Measurements from ENCODE around the gene STAT1.

Gene STAT1

GRCh38 chr2:190959911-190960788 lies 53.8 kb downstream of the STAT1 start:
- no peak for DNase-seq (ENCODE audit: low spot score)

DNA sequence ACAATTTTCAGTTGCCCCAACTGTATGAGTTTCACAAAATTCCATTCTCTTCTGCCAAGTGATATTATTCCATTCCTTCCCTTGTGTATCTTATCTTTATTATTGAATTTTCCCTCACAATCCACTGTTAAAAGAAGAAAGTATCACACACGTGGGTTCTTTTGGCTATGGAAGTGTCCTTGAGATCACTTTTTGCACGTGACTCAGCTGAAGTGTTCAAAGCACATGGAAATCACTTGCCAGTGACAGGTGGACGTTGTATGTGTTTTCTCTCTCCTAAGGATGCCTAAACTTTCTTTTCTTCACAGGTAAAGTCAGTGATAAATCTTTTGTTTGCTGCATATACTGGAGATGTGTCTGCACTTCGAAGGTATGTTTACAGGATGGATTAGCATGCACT lies 60.7 kb downstream of the STAT1 start:
- DNase-seq (ENCODE audit: low spot score): no peak

- no peak for DNase-seq (ENCODE audit: low spot score)
Measured at GRCh38 chr2:190950566-190950991, 63.4 kb downstream of the STAT1 start.

DNA sequence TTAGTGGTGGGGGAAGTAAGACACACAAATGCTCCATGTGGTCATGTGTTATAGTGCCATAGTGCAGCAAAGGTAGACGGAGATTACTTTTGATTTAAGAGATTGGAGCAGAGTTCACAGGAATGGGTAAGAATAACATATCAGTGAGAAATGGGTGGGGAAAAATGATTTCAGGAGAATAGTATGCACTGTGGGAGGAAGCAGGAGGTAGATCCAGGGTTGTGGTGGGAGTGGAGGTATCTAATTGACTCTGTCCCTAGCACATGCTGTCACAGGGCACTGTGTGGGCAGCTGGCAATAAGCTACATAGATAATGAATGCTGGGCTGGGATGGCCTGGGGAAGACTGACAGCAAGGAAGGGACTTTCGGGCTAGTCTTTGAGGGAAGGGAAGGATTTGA lies 65.3 kb downstream of the STAT1 start:
- DNase-seq (ENCODE audit: low spot score): peak; percentile 28

DNA sequence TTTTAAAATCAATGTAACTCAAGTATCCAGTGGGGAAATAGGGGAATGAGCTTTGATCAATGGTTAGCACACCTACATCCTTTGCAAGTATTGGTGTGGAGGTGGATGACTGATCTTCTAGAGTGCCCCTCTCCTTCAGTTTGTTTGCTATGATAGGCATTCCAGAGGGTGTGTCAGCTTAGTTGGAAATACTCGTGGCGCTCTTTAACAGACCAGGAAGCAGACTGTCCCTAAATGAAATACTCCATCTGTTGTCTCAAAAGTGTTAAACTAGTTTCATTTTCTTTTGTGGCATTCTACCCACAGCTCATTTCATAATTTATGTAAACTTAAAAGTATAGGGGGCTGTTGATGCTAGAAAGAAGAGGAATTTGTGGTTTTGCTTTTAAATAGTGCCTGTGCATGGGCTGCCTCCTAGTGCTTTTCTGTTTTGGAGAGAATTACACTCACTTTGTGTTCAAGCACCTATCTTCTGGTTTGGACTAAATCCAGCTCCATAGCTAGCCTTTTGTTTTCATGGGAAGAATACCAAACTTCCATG lies 66.2 kb downstream of the STAT1 start:
- peak; percentile 13 for DNase-seq (ENCODE audit: low spot score)

GRCh38 chr2:190947141-190947540 lies 66.8 kb downstream of the STAT1 start:
- DNase-seq (ENCODE audit: low spot score): no peak

GRCh38 chr2:190943706-190944105 lies 70.3 kb downstream of the STAT1 start:
- no peak for DNase-seq (ENCODE audit: low spot score)

DNA sequence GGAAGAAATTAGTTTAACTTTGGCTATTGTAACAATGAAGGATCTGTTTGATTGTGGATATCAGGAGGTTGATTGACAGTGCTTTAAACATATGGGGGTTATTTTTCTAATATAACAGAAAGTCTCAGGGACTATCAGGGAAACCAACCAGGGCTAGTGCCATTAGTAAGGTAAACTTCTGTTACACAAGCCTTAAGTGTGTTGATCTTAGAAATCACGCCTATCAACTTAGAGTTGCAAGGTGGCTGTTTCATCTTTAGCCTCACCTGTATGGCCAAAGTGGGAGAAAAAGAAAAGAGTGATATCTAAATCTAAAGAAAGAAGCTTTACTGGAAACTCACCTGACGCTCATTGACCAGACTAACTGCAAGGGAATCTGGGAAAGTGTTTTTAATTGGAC lies 71.3 kb downstream of the STAT1 start:
- no peak for DNase-seq (ENCODE audit: low spot score)

- no peak for DNase-seq (ENCODE audit: low spot score)
Measured at GRCh38 chr2:190941571-190941970, 72.4 kb downstream of the STAT1 start.

GRCh38 chr2:190940454-190940853 lies 73.5 kb downstream of the STAT1 start:
- no peak for DNase-seq (ENCODE audit: low spot score)

DNA sequence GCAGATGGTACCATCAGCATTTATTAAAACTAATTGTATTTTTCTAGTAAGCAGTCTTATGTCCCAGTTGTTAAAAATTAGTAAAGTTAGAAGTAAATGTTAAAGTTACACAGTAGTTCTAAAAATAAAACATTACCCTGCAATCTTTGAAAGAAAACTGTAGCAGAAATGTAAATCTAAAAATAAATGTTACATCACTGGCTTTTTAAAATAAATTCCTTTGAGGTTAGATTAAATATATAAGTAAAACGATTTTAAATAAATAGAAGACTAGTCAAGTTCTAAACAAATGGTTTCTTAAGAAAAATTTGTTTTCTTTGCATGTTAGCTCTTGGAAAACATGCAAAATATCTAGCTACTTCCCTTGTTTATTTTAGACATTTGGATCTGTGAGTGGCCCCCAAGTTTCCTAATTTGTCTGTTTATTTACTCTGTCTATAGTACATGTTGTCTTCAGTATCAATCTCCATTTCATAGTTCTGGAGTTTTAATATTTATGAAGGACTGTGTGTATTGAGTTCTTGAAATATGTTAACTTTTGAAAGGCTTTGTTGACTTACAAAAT lies 75.1 kb downstream of the STAT1 start:
- no peak for DNase-seq (ENCODE audit: low spot score)

DNA sequence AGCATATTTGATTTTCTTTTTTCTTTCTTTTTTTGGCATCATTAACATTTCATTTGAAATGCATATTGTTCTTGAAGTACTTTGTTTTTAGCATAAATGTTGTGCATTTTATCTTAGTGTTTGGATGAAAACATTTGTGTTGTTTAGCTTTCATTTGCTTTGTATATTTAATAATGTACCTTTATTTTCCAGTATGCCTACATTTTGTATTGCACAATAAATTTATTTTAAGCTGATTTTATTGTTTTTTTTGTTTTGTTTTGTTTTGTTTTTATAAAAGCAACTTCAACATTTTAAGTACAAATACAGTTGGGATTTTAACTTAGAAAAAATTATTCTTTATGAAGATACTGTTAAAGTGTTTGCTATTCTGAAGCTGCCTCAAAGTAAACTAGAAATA lies 78.9 kb downstream of the STAT1 start:
- no peak for DNase-seq (ENCODE audit: low spot score)

- no peak for DNase-seq (ENCODE audit: low spot score)
Measured at GRCh38 chr2:190933361-190933760, 80.6 kb downstream of the STAT1 start.

DNA sequence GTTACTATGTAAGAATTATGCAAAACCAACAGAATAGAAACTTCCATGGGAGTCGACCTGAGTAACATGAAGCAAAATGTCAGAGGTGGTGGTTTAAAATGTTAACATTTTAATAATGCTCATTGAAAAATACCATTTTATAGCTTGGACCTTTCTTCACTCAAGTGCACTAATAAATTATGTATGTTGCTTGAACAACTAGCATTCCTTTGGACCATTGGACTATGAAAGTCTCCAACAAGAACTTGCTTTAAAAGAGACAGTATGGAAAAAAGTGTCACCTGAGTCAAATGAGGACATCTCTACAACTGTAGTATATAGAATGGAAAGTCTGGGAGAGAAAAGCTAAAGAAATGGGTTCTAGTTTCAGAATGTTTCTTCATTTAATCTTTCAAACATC lies 81.5 kb downstream of the STAT1 start:
- DNase-seq (ENCODE audit: low spot score): no peak

DNA sequence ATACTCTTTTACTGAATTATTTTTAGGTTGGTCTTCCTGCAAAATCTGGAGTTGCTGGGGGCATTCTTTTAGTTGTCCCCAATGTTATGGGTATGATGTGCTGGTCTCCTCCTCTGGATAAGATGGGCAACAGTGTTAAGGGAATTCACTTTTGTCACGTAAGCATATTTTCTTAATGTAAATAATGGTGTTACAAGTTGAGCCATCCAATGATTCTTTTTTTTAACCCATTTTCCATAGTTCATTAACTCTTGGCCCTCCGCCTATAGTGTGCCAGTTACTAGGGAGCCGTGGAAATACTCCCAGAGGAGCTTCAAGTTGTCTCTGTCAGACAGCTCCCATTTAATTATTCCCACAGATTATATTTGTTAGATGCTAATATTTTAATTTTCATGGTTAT lies 83.6 kb downstream of the STAT1 start:
- no peak for DNase-seq (ENCODE audit: low spot score)

DNA sequence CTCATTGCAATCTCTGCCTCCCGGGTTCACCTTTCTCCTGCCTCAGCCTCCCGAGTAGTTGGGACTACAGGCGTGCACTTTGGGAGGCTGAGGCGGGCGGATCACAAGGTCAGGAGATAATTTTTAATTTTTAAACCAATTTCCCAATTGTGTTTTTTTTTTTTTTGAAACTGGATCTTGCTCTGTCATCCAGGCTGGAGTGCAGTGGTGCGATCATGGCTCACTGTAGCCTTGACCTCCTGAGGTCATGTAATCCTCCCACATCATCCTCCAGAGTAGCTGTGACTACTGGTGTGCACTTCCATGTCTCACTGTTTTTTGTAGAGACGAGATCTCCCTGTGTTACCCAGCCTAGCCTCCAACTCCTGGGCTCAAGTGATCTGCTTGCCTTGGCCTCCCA lies 84.1 kb downstream of the STAT1 start:
- DNase-seq (ENCODE audit: low spot score): no peak

DNA sequence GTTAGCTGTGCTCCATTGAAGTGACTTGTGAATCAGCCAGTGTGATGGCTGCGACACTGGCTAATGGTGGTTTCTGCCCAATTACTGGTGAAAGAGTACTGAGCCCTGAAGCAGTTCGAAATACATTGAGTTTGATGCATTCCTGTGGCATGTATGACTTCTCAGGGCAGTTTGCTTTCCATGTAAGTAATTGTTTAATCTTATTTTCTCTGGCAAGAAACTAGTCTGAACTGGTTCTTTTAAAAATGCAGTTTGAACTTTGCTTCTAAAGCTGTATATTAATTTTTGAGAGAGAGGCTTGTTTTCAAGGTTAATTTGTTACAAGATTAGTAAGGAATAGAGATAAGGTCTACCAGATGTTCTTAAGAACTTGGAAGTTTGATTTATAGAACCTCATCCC lies 86.7 kb downstream of the STAT1 start:
- DNase-seq (ENCODE audit: low spot score): no peak

- DNase-seq (ENCODE audit: low spot score): no peak
Measured at GRCh38 chr2:190922376-190922775, 91.6 kb downstream of the STAT1 start.

DNA sequence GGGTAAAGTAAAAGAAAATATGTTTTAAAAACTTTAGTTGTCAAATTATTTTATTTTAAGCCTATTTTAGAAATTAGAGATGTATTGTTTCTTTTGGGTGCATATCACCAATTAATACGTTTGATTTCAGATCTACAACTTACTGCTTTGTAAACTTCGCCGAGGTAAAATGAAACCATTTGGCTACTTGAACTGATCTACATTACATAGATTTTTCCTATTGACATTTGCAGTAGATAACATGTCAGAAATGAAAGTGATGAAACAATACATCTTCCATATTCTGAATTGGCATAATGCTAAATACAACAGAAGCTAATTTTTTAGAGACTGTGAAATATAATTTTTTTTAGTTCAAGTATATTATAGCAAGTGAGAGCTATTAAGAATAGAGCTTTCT lies 93.9 kb downstream of the STAT1 start:
- no peak for DNase-seq (ENCODE audit: low spot score)
